OCI-LY1 (cell line): ENCODE measurements around the gene AKR7A2.
"Not testable (repeated sequence)": the region's sequence is repeated elsewhere in the genome, so short reads cannot be mapped to it uniquely, and the experiment has no call there.

Experiments used
- H2AFZ ChIP-seq: fragments of 200-600 bp; sonication (generic), shearing (Covaris generic); 2 replicates; pipeline ENCODE4 v1.6.0; 2014; ENCODE audit warnings: antibody characterized with exemption, mild to moderate bottlenecking, low read length
- H3F3A ChIP-seq: fragments of 200-600 bp; sonication (generic), shearing (Covaris generic); 2 replicates; pipeline ENCODE4 v1.6.0; 2014; ENCODE audit warnings: mild to moderate bottlenecking, antibody characterized with exemption, low read length, moderate library complexity; ENCODE audit not compliant: insufficient read depth
- H3K27ac ChIP-seq: fragments of 200-600 bp; sonication (generic); 2 replicates; pipeline ENCODE4 v1.5.1; 2014; ENCODE audit warnings: low read length, mixed run types, mild to moderate bottlenecking, low read depth; ENCODE audit not compliant: poor library complexity, severe bottlenecking
- H3K27me3 ChIP-seq: fragments of 200-600 bp; sonication (generic); 2 replicates; pipeline ENCODE4 v1.6.0; 2014; ENCODE audit warnings: antibody characterized with exemption, mild to moderate bottlenecking, low read length, moderate library complexity; ENCODE audit not compliant: insufficient read depth
- H3K36me3 ChIP-seq: fragments of 200-600 bp; sonication (generic); 2 replicates; pipeline ENCODE4 v1.6.1; 2014; ENCODE audit warnings: mild to moderate bottlenecking, antibody characterized with exemption, low read length, moderate library complexity, mixed read lengths; ENCODE audit not compliant: insufficient read depth
- H3K4me1 ChIP-seq: fragments of 200-600 bp; sonication (generic); 2 replicates; pipeline ENCODE4 v1.5.1; 2014; ENCODE audit warnings: mild to moderate bottlenecking, low read length, moderate library complexity; ENCODE audit not compliant: insufficient read depth, severe bottlenecking
- H3K4me2 ChIP-seq: fragments of 200-600 bp; sonication (generic), shearing (Covaris generic); 2 replicates; pipeline ENCODE4 v1.6.1; 2014; ENCODE audit warnings: low read length
- H3K4me3 ChIP-seq: fragments of 200-600 bp; sonication (generic); 2 replicates; pipeline ENCODE4 v1.5.1; 2014; ENCODE audit warnings: low read length, low read depth, mild to moderate bottlenecking, mixed read lengths; ENCODE audit not compliant: poor library complexity, severe bottlenecking
- H3K79me2 ChIP-seq: fragments of 200-600 bp; shearing (Covaris generic); 2 replicates; pipeline ENCODE4 v1.6.1; 2016; ENCODE audit warnings: mixed run types, low read length, mixed read lengths; ENCODE audit not compliant: insufficient read depth
- H3K9ac ChIP-seq: fragments of 200-600 bp; sonication (generic), shearing (Covaris generic); 2 replicates; pipeline ENCODE4 v1.6.1; 2014; ENCODE audit warnings: mild to moderate bottlenecking, low read length, mixed read lengths
- H3K9me2 ChIP-seq: fragments of 200-600 bp; sonication (generic), shearing (Covaris generic); 2 replicates; pipeline ENCODE4 v1.6.1; 2014; ENCODE audit warnings: low read depth, mild to moderate bottlenecking, low read length, mixed read lengths
- H3K9me3 ChIP-seq: fragments of 200-600 bp; shearing (Covaris generic); 2 replicates; pipeline ENCODE4 v1.6.1; 2014; ENCODE audit warnings: low read length, mixed read lengths
- H4K20me1 ChIP-seq: fragments of 200-600 bp; sonication (generic), shearing (Covaris generic); 2 replicates; pipeline ENCODE4 v1.6.0; 2016; ENCODE audit warnings: mild to moderate bottlenecking, low read length; ENCODE audit not compliant: insufficient read depth
- EZH2 ChIP-seq: fragments of 200-600 bp; sonication (generic), shearing (Covaris generic); IDR thresholded peaks from 2 replicates; pipeline ENCODE4 v1.8.0; 2017; ENCODE audit warnings: borderline replicate concordance, mixed run types, mild to moderate bottlenecking, antibody characterized with exemption, low read length, moderate library complexity, mixed read lengths
- TF ChIP-seq, protein P1 (sequence below): fragments of 200-600 bp; sonication (generic), shearing (Covaris generic); IDR thresholded peaks from 2 replicates; pipeline ENCODE4 v1.5.1; 2017; ENCODE audit warnings: mild to moderate bottlenecking, antibody characterized with exemption, low read length, moderate library complexity, mixed read lengths

The AKR7A2 gene

DNA sequence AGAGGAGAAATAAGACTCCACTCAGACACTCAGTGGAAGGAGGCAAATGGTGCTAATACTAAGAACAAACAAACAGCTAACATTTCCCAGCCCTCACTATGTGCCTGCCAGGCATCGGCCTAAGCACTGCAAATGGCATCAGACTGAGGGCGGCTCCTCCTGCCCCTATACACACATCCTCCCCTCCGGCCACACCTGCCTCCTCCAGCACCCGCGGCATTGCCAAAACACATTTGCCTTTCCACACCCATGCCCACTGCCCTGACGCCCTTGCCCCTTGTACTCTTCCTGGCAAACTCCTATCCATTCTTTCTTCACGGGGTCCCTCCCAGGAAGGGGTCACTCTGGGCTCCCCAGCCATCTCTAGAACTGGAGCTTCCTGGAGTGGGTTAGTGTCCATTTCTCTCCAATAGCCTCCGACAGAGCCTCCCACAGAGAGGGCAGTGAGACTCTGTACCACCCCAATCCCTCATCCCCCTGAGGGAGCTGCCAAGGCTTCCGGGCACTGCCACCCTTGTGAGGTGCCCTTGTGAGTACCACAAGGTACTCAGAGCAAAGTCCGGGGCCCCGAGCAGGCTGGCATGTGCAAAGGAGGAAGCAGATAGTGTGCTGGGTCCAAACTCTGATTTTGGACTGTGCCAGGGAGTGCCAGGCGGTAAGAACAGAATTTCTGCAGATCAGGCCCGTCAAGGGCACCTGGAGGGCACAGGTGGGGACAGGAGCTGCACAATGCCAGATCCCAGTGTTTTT is 24.3 kb downstream of the AKR7A2 start:
- Histone ChIP-seq H3K27me3 (no peaks in the 10 kb centered on the region), H2AFZ (no peak overlapping the region), H3K79me2 (no peaks in the 10 kb centered on the region), H3K4me2 (no peak overlapping the region), H3K36me3 (no peaks in the 10 kb centered on the region), H3K9me3 (no peaks in the 10 kb centered on the region), H3K9ac (no peak overlapping the region), H3K9me2 (no peaks in the 10 kb centered on the region), H4K20me1 (no peaks in the 10 kb centered on the region), H3K4me3 (no peak overlapping the region), H3K27ac (no peak overlapping the region), H3F3A (no peaks in the 10 kb centered on the region), H3K4me1 (no peaks in the 10 kb centered on the region)
- TF ChIP-seq EZH2: no peak
- TF ChIP-seq, protein P1, sequence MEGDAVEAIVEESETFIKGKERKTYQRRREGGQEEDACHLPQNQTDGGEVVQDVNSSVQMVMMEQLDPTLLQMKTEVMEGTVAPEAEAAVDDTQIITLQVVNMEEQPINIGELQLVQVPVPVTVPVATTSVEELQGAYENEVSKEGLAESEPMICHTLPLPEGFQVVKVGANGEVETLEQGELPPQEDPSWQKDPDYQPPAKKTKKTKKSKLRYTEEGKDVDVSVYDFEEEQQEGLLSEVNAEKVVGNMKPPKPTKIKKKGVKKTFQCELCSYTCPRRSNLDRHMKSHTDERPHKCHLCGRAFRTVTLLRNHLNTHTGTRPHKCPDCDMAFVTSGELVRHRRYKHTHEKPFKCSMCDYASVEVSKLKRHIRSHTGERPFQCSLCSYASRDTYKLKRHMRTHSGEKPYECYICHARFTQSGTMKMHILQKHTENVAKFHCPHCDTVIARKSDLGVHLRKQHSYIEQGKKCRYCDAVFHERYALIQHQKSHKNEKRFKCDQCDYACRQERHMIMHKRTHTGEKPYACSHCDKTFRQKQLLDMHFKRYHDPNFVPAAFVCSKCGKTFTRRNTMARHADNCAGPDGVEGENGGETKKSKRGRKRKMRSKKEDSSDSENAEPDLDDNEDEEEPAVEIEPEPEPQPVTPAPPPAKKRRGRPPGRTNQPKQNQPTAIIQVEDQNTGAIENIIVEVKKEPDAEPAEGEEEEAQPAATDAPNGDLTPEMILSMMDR: no peak

- not testable (repeated sequence) for H3K4me3 ChIP-seq, H4K20me1 ChIP-seq, H3F3A ChIP-seq, H3K9me2 ChIP-seq, H3K27ac ChIP-seq, H2AFZ ChIP-seq, H3K9ac ChIP-seq, H3K4me1 ChIP-seq, H3K9me3 ChIP-seq, H3K4me2 ChIP-seq, H3K79me2 ChIP-seq, H3K27me3 ChIP-seq, H3K36me3 ChIP-seq
Observed at GRCh38 chr1:19285807-19286206, 26.1 kb downstream of the AKR7A2 start.

DNA sequence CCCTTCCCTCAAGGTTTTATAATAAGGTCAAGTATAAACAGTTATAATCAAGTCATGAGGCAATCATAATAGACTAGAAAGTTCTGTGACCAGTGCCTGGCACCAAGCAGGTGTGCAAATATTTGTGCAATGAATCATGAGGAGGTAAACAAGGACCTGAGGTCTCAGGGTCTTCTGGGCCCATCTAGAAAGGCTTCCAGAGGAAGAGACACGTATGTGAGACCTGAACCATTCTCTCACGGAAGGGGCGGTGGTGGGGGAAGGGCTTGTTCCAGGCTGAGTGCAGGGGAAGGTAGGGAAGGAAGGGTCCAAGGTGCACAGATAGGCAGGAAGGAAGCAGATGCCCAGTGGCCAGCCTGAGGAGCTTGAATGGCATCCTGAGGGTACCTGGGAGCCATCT is 26.6 kb downstream of the AKR7A2 start:
- H3K27me3 ChIP-seq: not testable (repeated sequence)

GRCh38 chr1:19284881-19285280 is 27.1 kb downstream of the AKR7A2 start:
- no peak overlapping the region for H2AFZ ChIP-seq
- TF ChIP-seq, protein P1: no peak
- TF ChIP-seq EZH2: no peak
- no peaks in the 10 kb centered on the region for H3K36me3 ChIP-seq
- H3K9ac ChIP-seq: no peak overlapping the region
- no peaks in the 10 kb centered on the region for H3K9me3 ChIP-seq
- H3K79me2 ChIP-seq: no peaks in the 10 kb centered on the region
- no peaks in the 10 kb centered on the region for H3F3A ChIP-seq
- no peaks in the 10 kb centered on the region for H3K9me2 ChIP-seq
- H4K20me1 ChIP-seq: no peaks in the 10 kb centered on the region
- no peak overlapping the region for H3K27ac ChIP-seq
- no peak overlapping the region for H3K4me2 ChIP-seq
- no peak overlapping the region for H3K4me3 ChIP-seq
- no peaks in the 10 kb centered on the region for H3K27me3 ChIP-seq
- H3K4me1 ChIP-seq: no peaks in the 10 kb centered on the region

More for the DNA sequence above, 26.6 kb downstream of the AKR7A2 start:
- H2AFZ ChIP-seq, H3K27ac ChIP-seq, H3K79me2 ChIP-seq, H3K9ac ChIP-seq, H4K20me1 ChIP-seq, H3K9me2 ChIP-seq, H3F3A ChIP-seq, H3K4me2 ChIP-seq, H3K4me3 ChIP-seq, H3K4me1 ChIP-seq, H3K36me3 ChIP-seq, H3K9me3 ChIP-seq: not testable (repeated sequence)
